ENCODE measurements around the gene PARD3B.

Gene PARD3B

DNA sequence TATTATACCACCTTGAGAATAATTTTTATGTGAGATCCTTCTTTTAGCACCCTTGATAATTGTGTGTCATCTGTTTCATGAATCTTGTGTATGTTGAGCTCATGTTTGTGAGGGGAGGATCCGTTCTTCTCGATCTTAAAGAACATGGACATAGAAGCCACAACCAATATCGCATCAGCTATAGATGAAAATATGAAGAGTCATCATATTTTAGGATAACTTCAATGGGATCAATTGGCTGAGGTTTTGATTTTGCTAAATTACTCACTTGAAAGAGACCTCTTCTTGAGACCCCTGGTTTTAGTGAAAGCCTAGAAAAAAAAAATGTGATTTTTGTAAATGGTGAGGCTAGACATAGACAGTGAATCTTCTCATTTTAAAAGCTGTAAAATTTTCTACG lies 751.7 kb downstream of the PARD3B start:
- no peaks in the 10 kb centered on the region for H3K9me3 ChIP-seq
- H3K36me3 ChIP-seq: no peaks in the 10 kb centered on the region
- TF ChIP-seq, protein P1, sequence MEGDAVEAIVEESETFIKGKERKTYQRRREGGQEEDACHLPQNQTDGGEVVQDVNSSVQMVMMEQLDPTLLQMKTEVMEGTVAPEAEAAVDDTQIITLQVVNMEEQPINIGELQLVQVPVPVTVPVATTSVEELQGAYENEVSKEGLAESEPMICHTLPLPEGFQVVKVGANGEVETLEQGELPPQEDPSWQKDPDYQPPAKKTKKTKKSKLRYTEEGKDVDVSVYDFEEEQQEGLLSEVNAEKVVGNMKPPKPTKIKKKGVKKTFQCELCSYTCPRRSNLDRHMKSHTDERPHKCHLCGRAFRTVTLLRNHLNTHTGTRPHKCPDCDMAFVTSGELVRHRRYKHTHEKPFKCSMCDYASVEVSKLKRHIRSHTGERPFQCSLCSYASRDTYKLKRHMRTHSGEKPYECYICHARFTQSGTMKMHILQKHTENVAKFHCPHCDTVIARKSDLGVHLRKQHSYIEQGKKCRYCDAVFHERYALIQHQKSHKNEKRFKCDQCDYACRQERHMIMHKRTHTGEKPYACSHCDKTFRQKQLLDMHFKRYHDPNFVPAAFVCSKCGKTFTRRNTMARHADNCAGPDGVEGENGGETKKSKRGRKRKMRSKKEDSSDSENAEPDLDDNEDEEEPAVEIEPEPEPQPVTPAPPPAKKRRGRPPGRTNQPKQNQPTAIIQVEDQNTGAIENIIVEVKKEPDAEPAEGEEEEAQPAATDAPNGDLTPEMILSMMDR (IDR thresholded peaks at IDR 0.05): no peak
- H3K4me1 ChIP-seq (ENCODE audit: control insufficient read depth in 1 of 2, insufficient read depth in 1 of 2, low read depth in 1 of 2, low read length in 1 of 2): peaks cover 18 to 19% of the 10 kb centered on the region in 2 experiments
- no peak overlapping the region for H3K27ac ChIP-seq
- no peaks in the 10 kb centered on the region for H3K27me3 ChIP-seq
- H3K4me3 ChIP-seq (ENCODE audit: low read depth in 1 of 2, low read length in 1 of 2): no peak overlapping the region

DNA sequence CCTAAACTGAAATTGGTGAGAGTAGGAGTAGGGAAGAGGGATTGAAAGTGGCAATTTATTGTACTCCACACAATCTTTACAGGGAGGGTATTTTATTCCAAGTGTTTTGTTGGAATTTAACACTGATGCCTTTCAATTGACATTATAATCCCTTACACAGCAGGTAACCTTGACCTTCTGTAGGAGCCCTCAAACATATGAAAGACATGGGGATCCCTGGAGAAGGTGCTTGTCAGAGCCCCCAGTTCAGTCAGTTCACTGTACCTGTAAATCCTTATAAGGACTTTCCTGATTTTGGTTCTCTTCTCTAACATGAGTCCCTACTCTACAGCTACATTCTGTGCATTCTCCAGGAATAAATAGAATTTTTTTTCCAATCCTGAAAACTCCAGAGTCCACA lies 752.1 kb downstream of the PARD3B start:
- Histone ChIP-seq H3K4me1 (ENCODE audit: control insufficient read depth in 1 of 2, insufficient read depth in 1 of 2, low read depth in 1 of 2, low read length in 1 of 2) (peaks cover 18 to 19% of the 10 kb centered on the region in 2 experiments), H3K4me3 (ENCODE audit: low read depth in 1 of 2, low read length in 1 of 2) (no peak overlapping the region), H3K27me3 (no peaks in the 10 kb centered on the region), H3K27ac (no peak overlapping the region), H3K36me3 (no peaks in the 10 kb centered on the region), H3K9me3 (no peaks in the 10 kb centered on the region)
- TF ChIP-seq, protein P1 (IDR thresholded peaks at IDR 0.05): no peak

DNA sequence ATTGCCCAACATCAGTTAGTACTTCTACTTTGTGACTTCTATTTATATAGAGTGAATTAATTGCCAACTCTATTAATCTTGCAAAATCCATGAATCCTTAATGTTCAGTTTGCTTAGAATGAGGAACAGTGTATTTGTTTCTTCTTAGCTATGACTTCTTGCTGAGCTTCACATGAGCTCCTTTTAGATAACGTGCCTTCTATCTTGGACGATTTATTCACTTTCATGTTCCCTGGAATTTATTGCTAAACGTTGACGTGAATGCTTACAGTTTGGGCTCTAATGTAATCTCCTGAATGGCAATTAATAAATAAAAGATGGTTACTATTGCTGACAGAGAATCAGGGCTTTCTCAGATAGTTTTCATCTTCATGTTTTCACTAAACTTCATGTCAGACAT lies 752.6 kb downstream of the PARD3B start:
- Histone ChIP-seq H3K27me3 (no peaks in the 10 kb centered on the region), H3K4me3 (ENCODE audit: low read depth in 1 of 2, low read length in 1 of 2) (no peak overlapping the region), H3K4me1 (ENCODE audit: control insufficient read depth in 1 of 2, insufficient read depth in 1 of 2, low read depth in 1 of 2, low read length in 1 of 2) (peaks cover 15 to 16% of the 10 kb centered on the region in 2 experiments), H3K27ac (no peak overlapping the region), H3K36me3 (no peaks in the 10 kb centered on the region), H3K9me3 (no peaks in the 10 kb centered on the region)
- TF ChIP-seq, protein P1 (IDR thresholded peaks at IDR 0.05): no peak

DNA sequence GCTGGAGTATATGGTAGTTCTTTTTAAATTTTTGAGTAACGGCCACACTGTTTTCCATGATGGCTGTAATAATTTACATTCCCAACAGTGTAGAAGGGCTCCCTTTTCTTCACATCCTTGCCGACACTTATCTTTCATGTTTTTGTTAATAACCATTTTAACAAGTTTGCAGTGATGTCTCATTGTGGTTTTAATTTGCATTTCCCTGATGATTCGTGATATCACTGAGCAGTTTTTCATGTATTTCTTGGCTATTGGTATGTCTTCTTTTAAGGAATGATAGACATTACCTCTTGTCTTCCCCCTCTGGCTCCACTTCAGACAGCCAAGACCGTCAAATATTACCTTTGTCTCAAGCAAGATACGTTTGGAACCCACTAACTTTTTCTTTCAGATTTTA lies 765.9 kb downstream of the PARD3B start:
- no peaks in the 10 kb centered on the region for H3K4me1 ChIP-seq (ENCODE audit: control insufficient read depth in 1 of 2, insufficient read depth in 1 of 2, low read depth in 1 of 2, low read length in 1 of 2)
- no peak overlapping the region for H3K27ac ChIP-seq
- TF ChIP-seq, protein P1 (IDR thresholded peaks at IDR 0.05): no peak
- no peaks in the 10 kb centered on the region for H3K27me3 ChIP-seq
- no peak overlapping the region for H3K4me3 ChIP-seq (ENCODE audit: low read depth in 1 of 2, low read length in 1 of 2)
- no peaks in the 10 kb centered on the region for H3K36me3 ChIP-seq
- H3K9me3 ChIP-seq: no peaks in the 10 kb centered on the region

DNA sequence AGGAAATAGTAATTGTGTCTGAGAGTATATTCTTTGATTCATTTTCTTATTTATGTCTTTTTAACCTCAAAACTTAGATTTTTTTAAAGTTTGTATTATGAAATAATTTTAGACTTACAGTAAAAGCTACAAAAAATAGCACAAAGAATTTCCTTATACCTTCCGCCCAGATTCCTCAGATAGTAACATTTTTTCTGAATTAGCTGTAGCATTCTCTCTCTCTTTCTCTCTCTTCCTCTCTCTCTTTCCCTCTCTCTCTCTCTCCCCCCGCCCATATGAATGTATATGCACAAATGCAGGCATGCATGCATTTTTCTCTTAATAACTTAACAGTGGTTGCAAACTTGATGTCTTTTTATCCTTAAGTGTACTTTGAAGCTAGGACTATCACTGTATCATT lies 776.0 kb downstream of the PARD3B start:
- TF ChIP-seq, protein P1 (IDR thresholded peaks at IDR 0.05): no peak
- Histone ChIP-seq H3K36me3 (no peaks in the 10 kb centered on the region), H3K27ac (no peak overlapping the region), H3K4me3 (ENCODE audit: low read depth in 1 of 2, low read length in 1 of 2) (no peak overlapping the region), H3K4me1 (ENCODE audit: control insufficient read depth in 1 of 2, insufficient read depth in 1 of 2, low read depth in 1 of 2, low read length in 1 of 2) (no peaks in the 10 kb centered on the region), H3K9me3 (no peaks in the 10 kb centered on the region), H3K27me3 (no peaks in the 10 kb centered on the region)

DNA sequence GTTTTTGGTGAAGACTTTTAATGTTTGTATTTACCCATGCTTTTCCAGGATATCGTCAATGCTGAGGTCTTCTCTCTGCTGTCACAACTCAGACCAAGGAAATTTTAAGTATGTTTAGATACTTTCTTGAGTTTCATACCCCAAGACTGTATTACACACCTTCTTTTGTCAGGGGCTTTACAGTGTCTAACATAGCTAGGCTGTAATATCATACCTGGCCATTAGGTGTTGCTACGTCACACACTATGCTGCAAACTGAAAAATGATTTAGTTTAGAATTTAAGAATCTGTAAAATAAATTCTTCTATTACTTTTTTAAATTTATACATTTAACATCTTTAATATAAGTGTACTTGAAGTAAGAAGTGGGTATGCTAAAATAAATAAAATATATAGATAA lies 778.7 kb downstream of the PARD3B start:
- Histone ChIP-seq H3K27me3 (no peaks in the 10 kb centered on the region), H3K27ac (no peak overlapping the region), H3K4me3 (ENCODE audit: low read depth in 1 of 2, low read length in 1 of 2) (no peak overlapping the region), H3K36me3 (no peaks in the 10 kb centered on the region), H3K9me3 (no peaks in the 10 kb centered on the region), H3K4me1 (ENCODE audit: control insufficient read depth in 1 of 2, insufficient read depth in 1 of 2, low read depth in 1 of 2, low read length in 1 of 2) (no peaks in the 10 kb centered on the region)
- TF ChIP-seq, protein P1 (IDR thresholded peaks at IDR 0.05): no peak
